ENCODE results near the gene BTBD9. TPM values are rescaled to one million over a fixed set of nuclear protein-coding genes. Genes with fewer than 3 reads are reported as not detected.

The BTBD9 gene
- total and polyA plus RNA-seq, 4 donors, result 8.7 to 73.9 (median 28.3) TPM

- TF ChIP-seq CTCF (IDR thresholded peaks at IDR 0.05; ENCODE audit: control extremely low read depth, extremely low read depth), result no peak
Measured at GRCh38 chr6:38573801-38574395, 65.8 kb downstream of the BTBD9 start.

GRCh38 chr6:38572186-38572813 is 67.4 kb downstream of the BTBD9 start:
- TF ChIP-seq CTCF (IDR thresholded peaks at IDR 0.05; ENCODE audit: control extremely low read depth, extremely low read depth), result no peak

More at GRCh38 chr6:38573801-38574395, 65.8 kb downstream of the BTBD9 start:
- no peak for ATAC-seq (ENCODE audit: insufficient read depth, low FRiP score)
- Histone ChIP-seq H3K9me3 (ENCODE audit: control insufficient read depth in 4 of 4, insufficient read depth in 3 of 4, low read length in 3 of 4) (no peaks in the 10 kb centered on the region), H3K27ac (ENCODE audit: low read depth in 1 of 2, low read length in 1 of 2) (no peak overlapping the region), H3K4me3 (no peak overlapping the region), H3K9ac (ENCODE audit: insufficient read depth in 1 of 2, low read length in 2 of 2) (no peak overlapping the region), H3K36me3 (ENCODE audit: control insufficient read depth in 4 of 4, insufficient read depth in 4 of 4, low read length in 4 of 4) (peaks cover 0 to 3% (median 0%) of the 10 kb centered on the region in 4 donors), H3K4me1 (ENCODE audit: control insufficient read depth in 5 of 5, insufficient read depth in 5 of 5, low read length in 5 of 5) (peaks cover 0 to 4% (median 0%) of the 10 kb centered on the region in 5 donors), H3K27me3 (ENCODE audit: control insufficient read depth in 3 of 3, insufficient read depth in 3 of 3, low read length in 2 of 3) (no peaks in the 10 kb centered on the region)
- DNase-seq, result no peak
- 94 to 96% methylated on average over 6 of the region's 6 CpGs for WGBS, 2 donors

GRCh38 chr6:38571721-38572120 is 68.0 kb downstream of the BTBD9 start:
- H3K9ac ChIP-seq (ENCODE audit: insufficient read depth in 1 of 2, low read length in 2 of 2), result no peak overlapping the region
- TF ChIP-seq CTCF (IDR thresholded peaks at IDR 0.05; ENCODE audit: control extremely low read depth, extremely low read depth), result no peak
- WGBS, 2 donors, result 93 to 94% methylated on average over 1 of the region's 1 CpG
- H3K4me3 ChIP-seq, result no peak overlapping the region
- peaks cover 0 to 12% (median 3%) of the 10 kb centered on the region in 5 donors for H3K4me1 ChIP-seq (ENCODE audit: control insufficient read depth in 5 of 5, insufficient read depth in 5 of 5, low read length in 5 of 5)
- no peak overlapping the region for H3K27ac ChIP-seq (ENCODE audit: low read depth in 1 of 2, low read length in 1 of 2)
- no peak for DNase-seq
- no peak for ATAC-seq (ENCODE audit: insufficient read depth, low FRiP score)
- H3K9me3 ChIP-seq (ENCODE audit: control insufficient read depth in 4 of 4, insufficient read depth in 3 of 4, low read length in 3 of 4), result no peaks in the 10 kb centered on the region
- no peaks in the 10 kb centered on the region for H3K27me3 ChIP-seq (ENCODE audit: control insufficient read depth in 3 of 3, insufficient read depth in 3 of 3, low read length in 2 of 3)
- H3K36me3 ChIP-seq (ENCODE audit: control insufficient read depth in 4 of 4, insufficient read depth in 4 of 4, low read length in 4 of 4), result peaks cover 0 to 3% (median 0%) of the 10 kb centered on the region in 4 donors

More at GRCh38 chr6:38572186-38572813, 67.4 kb downstream of the BTBD9 start:
- ATAC-seq (ENCODE audit: insufficient read depth, low FRiP score) (no peak), DNase-seq (peak in 1 of 3 donors; percentile 12)
- Histone ChIP-seq H3K4me1 (ENCODE audit: control insufficient read depth in 5 of 5, insufficient read depth in 5 of 5, low read length in 5 of 5) (peaks cover 0 to 6% (median 0%) of the 10 kb centered on the region in 5 donors), H3K9me3 (ENCODE audit: control insufficient read depth in 4 of 4, insufficient read depth in 3 of 4, low read length in 3 of 4) (no peaks in the 10 kb centered on the region), H3K9ac (ENCODE audit: insufficient read depth in 1 of 2, low read length in 2 of 2) (no peak overlapping the region), H3K4me3 (no peak overlapping the region), H3K27me3 (ENCODE audit: control insufficient read depth in 3 of 3, insufficient read depth in 3 of 3, low read length in 2 of 3) (no peaks in the 10 kb centered on the region), H3K27ac (ENCODE audit: low read depth in 1 of 2, low read length in 1 of 2) (no peak overlapping the region), H3K36me3 (ENCODE audit: control insufficient read depth in 4 of 4, insufficient read depth in 4 of 4, low read length in 4 of 4) (peaks cover 0 to 3% (median 0%) of the 10 kb centered on the region in 4 donors)
- WGBS, 2 donors, result 37 to 46% methylated on average over 3 of the region's 3 CpGs
